GM18505 (cell line): ENCODE data around the gene VAV2.

Experiments
- ATAC-seq: cut with Tn5 transposase; IDR thresholded peaks from one replicate; pipeline ENCODE4 v1.9.1; 2021; ENCODE audit not compliant: unreplicated experiment
- POLR2A ChIP-seq: IDR thresholded peaks from 4 replicates; pipeline ENCODE4 v1.6.1; 2011; ENCODE audit warnings: borderline replicate concordance; ENCODE audit not compliant: insufficient read depth, insufficient read length; ENCODE audit errors: extremely low read depth

Gene VAV2

GRCh38 chr9:133788819-133789717 is 203.1 kb downstream of the VAV2 start:
- ATAC-seq: no peak
- TF ChIP-seq POLR2A: no peak

- no peak for TF ChIP-seq POLR2A
- ATAC-seq: no peak
Measured at GRCh38 chr9:133788045-133788818, 203.9 kb downstream of the VAV2 start.

DNA sequence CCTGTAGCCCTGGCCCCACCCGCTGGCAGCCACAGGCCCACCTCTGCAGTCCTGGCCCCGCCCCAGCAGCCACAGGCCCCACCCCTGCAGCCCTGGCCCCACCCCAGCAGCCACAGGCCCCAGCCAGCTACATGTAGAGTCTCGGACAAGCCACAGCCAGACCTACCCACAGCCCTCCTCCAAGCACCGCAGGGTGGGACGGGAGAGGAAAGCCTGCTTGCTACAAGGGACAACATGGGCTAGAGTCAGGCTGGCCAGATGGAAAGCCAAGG is 204.4 kb downstream of the VAV2 start:
- ATAC-seq: peak; percentile 44
- no peak for TF ChIP-seq POLR2A

DNA sequence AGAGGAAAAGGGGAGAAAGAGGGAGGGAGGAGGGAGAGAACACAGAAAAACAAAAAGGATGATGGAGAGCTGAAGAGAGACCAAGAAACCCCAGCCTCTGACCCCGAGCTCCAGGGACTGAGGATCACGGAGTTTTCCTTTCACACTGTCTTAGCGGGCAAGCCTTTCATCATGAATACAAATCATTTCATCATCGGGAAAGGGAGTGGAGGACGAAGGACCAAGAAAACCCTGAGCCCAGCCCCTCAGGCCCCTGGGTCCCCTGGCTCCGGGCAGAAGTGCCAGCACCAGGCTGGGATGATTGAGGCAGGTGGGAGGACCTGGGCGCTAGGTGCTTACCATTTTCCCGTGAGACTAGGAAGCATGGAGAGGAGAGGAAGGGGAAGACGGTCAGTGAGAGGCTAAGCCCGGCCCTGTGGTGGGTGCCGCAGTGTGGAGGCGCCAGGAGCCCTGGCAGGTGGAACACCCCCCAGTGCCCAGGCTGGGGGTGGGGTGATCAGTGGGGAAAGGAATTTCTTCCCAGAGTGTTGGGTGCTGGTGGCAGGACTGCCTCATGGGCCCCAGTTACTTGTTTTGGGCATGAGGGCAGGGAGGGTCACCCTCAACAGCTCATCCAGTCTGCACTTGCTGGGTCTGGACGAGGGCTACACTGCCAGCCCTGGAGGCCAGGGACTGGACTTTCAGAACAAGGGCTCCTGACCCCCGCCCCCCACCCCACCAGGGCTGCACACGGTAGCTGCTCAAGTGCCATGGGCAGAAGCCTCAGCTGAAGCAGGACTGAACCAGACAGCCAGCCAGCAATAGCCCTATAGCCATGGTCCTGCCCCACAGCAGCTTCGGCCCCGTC is 205.0 kb downstream of the VAV2 start:
- TF ChIP-seq POLR2A: peak; percentile 37
- ATAC-seq: no peak

DNA sequence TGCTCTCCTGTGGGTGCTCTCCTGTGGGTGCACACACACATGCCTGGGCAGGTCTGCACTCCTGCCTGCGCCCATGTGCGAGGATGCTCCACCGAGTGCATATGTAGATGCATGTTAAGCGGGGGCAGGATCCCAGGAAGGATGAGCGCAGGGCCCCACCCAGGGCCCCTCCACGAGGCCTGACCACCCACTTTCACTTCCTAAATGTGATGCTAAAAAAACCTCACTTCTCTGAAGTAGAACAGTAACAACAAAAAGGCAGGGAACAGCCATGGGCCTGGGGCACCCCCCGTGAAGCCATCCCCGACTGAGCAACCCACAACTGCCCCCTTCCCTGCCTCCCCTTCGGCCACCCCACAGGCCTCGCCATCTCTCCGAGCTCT is 205.8 kb downstream of the VAV2 start:
- no peak for TF ChIP-seq POLR2A
- peak; percentile 48 for ATAC-seq

- no peak for TF ChIP-seq POLR2A
- ATAC-seq: no peak
Measured at GRCh38 chr9:133785753-133786370, 206.3 kb downstream of the VAV2 start.

GRCh38 chr9:133784731-133785561 is 207.2 kb downstream of the VAV2 start:
- no peak for TF ChIP-seq POLR2A
- ATAC-seq: no peak

DNA sequence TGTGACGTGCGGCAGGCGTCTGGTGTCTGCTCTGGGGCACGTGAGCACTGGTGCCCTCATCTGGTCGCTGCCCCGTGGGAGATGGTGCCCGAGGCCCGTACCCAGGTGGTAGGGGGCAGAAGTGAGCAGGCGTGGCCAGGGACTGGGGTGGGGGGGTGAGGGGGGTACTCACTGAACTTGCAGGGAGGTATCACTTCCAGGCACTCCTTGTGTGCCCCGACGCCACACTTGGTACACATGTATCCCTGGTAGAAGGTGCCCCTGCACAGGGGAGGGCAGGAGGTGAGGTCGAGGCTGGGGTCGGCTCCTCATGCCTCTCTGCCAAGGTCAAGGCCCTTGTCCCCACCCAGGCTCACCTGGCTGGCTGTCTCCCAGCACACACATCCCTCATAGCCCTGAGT is 208.8 kb downstream of the VAV2 start:
- no peak for ATAC-seq

GRCh38 chr9:133782157-133783130 is 209.7 kb downstream of the VAV2 start:
- no peak for TF ChIP-seq POLR2A

More for the DNA sequence above, 208.8 kb downstream of the VAV2 start:
- TF ChIP-seq POLR2A: no peak

DNA sequence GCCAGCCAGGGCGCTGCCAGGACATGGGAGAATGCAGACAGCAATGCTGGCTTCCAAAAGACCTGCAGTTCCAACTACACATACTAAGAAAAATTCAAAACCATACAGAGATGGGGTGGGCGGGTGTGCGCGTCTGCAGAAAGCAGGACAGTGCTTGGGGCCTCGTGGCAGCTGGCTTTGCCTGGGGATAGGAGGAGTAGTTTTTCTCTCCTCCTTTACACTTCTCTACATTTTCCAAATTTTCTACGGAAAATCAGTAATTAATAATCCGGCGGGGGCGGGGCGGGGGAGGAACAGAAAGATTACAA is 210.3 kb downstream of the VAV2 start:
- no peak for TF ChIP-seq POLR2A
- ATAC-seq: no peak

More at GRCh38 chr9:133782157-133783130, 209.7 kb downstream of the VAV2 start:
- ATAC-seq: no peak
